K562 (cell line): Measurements from ENCODE around the gene HTRA3. TPM values are rescaled to one million over a fixed set of nuclear protein-coding genes. Genes with fewer than 3 reads are reported as not detected.

Experiments used
- CC2D1A ChIP-seq: fragments of 450-650 bp; IDR thresholded peaks from 2 replicates; pipeline ENCODE4 v1.6.1; 2017; ENCODE audit warnings: mild to moderate bottlenecking
- PKNOX1 ChIP-seq: fragments of 450-650 bp; IDR thresholded peaks from 2 replicates; pipeline ENCODE4 v1.6.1; 2016
- XRCC5 ChIP-seq: fragments of 200-400 bp; formaldehyde crosslinking; IDR thresholded peaks from 2 replicates; pipeline ENCODE4 v1.6.1; 2017; ENCODE audit warnings: low read depth, mild to moderate bottlenecking, low read length
- ZNF384 ChIP-seq: IDR thresholded peaks from 2 replicates; pipeline ENCODE4 v1.6.1; 2012; ENCODE audit warnings: low read depth, low read length, improper control_type of control experiment
- polyA plus RNA-seq, 8 experiments: library from polyadenylated mRNA; depleted of rRNA in 4 of 8; stranded (reverse) in 5 of 8; unstranded in 3 of 8; fragments of >200 nt; fragmentation: Nextera tagmentation in 2 of 8; fragmentation: Illumina TruSeq in 1 of 8; extraction: Ambion mirVana in 2 of 8; extraction: Trizol in 1 of 8; gene quantifications; 2 replicates each; pipeline versions ENCODE4 v1.2.1 to v1.2.3, GENCODE V29; 2011 to 2014; ENCODE audit warnings: inconsistent platforms in 1 of 8, missing spikeins in 1 of 8
- total RNA-seq, 7 experiments: library from RNA; depleted of rRNA in 6 of 7; stranded (reverse); fragments of >200 nt in 6 of 7; fragmentation: Illumina TruSeq in 2 of 7; extraction: Trizol in 2 of 7; gene quantifications; 2 replicates each; pipeline versions ENCODE4 v1.2.1 to v1.2.3, GENCODE V29; 2011 to 2021; ENCODE audit warnings: low replicate concordance in 1 of 7
- TF ChIP-seq, protein P1 (sequence below), 2 experiments: fragments of 450-650 bp; IDR thresholded peaks; 2 replicates each; pipeline ENCODE4 v1.6.1; 2016; ENCODE audit warnings: mild to moderate bottlenecking in 2 of 2, borderline replicate concordance in 1 of 2, low read depth in 1 of 2, moderate library complexity in 1 of 2

HTRA3 gene
- total and polyA plus RNA-seq, 9 of the 15 experiments (the other 6 are each of a cell fraction or from before 2014, with no cell fraction given): 0.04 TPM; not detected in 8

- TF ChIP-seq, protein P1, sequence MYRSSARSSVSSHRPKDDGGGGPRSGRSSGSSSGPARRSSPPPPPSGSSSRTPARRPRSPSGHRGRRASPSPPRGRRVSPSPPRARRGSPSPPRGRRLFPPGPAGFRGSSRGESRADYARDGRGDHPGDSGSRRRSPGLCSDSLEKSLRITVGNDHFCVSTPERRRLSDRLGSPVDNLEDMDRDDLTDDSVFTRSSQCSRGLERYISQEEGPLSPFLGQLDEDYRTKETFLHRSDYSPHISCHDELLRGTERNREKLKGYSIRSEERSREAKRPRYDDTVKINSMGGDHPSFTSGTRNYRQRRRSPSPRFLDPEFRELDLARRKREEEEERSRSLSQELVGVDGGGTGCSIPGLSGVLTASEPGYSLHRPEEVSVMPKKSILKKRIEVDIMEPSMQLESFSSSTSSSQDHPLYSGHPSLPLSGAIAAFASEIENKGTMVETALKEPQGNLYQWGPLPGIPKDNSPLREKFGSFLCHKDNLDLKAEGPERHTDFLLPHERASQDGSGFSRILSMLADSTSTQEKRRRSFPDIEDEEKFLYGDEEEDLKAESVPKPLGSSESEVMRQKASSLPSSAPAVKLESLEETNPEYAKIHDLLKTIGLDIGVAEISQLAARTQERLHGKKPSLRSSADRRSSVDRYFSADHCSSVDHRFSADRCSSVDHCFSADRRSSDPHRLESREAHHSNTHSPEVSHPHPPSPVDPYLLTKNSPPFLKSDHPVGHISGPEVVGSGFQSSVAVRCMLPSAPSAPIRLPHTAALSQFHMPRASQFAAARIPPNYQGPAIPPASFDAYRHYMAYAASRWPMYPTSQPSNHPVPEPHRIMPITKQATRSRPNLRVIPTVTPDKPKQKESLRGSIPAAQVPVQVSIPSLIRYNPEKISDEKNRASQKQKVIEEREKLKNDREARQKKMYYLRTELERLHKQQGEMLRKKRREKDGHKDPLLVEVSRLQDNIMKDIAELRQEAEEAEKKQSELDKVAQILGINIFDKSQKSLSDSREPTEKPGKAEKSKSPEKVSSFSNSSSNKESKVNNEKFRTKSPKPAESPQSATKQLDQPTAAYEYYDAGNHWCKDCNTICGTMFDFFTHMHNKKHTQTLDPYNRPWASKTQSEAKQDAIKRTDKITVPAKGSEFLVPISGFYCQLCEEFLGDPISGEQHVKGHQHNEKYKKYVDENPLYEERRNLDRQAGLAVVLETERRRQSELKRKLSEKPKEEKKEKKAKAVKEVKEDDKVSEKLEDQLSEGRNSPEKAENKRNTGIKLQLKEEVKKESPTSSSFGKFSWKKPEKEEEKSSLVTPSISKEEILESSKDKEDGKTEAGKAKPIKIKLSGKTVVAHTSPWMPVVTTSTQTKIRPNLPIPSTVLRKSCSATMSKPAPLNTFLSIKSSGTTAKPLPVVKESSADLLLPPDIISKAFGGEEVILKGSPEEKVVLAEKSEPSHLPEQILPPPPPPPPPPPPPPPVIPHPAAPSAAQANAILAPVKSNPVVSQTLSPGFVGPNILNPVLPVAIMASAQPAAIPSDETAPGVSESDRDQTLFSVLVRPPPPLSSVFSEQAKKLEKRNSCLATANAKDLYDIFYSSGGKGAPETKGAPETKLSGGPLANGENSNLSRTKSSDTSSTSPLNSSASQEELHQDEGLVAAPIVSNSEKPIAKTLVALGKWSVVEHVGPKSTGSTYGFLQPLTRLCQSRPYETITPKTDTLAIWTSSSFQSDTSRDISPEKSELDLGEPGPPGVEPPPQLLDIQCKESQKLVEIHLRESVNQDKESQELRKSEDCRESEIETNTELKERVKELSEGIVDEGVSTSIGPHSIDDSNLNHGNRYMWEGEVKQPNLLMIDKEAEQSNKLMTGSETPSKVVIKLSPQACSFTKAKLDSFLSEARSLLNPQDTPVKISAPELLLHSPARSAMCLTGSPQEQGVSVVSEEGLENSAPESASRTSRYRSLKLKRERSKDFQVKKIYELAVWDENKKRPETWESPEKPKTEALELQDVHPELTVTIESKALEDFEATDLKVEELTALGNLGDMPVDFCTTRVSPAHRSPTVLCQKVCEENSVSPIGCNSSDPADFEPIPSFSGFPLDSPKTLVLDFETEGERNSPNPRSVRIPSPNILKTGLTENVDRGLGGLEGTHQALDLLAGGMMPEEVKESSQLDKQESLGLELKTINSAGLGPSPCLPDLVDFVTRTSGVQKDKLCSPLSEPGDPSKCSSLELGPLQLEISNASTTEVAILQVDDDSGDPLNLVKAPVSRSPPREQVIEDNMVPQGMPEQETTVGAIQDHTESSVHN (IDR thresholded peaks at IDR 0.05; ENCODE audit: borderline replicate concordance in 1 of 2, low read depth in 1 of 2): no peak
- TF ChIP-seq XRCC5 (no peak), PKNOX1 (no peak), CC2D1A (no peak), ZNF384 (no peak)
These were observed 9.7 kb upstream of the HTRA3 start (continued) for GRCh38 chr4:8259743-8260430.
